K562 (cell line): ENCODE measurements around the gene HSPA4L. TPM values are rescaled to one million over a fixed set of nuclear protein-coding genes. Genes with fewer than 3 reads are reported as not detected.

Source experiments
- ATF1 ChIP-seq, 2 experiments: fragments of 450-650 bp in 1 of 2; IDR thresholded peaks; 2 replicates each; pipeline ENCODE4 v1.6.1; 2016; ENCODE audit warnings: missing compliant biosample characterization in 1 of 2, missing genetic modification characterization in 1 of 2
- CBFA2T3 ChIP-seq: fragments of 450-650 bp; IDR thresholded peaks from 2 replicates; pipeline ENCODE4 v1.6.1; 2017
- CCNT2 ChIP-seq: IDR thresholded peaks from 2 replicates; pipeline ENCODE4 v1.6.1; 2011; ENCODE audit warnings: borderline replicate concordance, low read depth, mild to moderate bottlenecking, moderate library complexity, mixed read lengths, low read length; ENCODE audit not compliant: insufficient read length; ENCODE audit errors: extremely low read depth
- ETS2 ChIP-seq: IDR thresholded peaks from 2 replicates; pipeline ENCODE4 v1.6.1; 2016; ENCODE audit warnings: borderline replicate concordance, missing genetic modification characterization, mild to moderate bottlenecking, moderate library complexity, missing compliant biosample characterization; ENCODE audit not compliant: poor library complexity, severe bottlenecking
- FOXA3 ChIP-seq, 2 experiments: fragments of 450-650 bp in 1 of 2; sonication (generic) in 1 of 2; formaldehyde crosslinking; IDR thresholded peaks in 1 of 2; conservative IDR thresholded peaks in 1 of 2; 2 replicates each; pipeline versions ENCODE4 v1.4.0 to v1.8.0; 2020 to 2022; ENCODE audit warnings: mild to moderate bottlenecking in 2 of 2, missing genetic modification reagents in 1 of 2
- HOXB6 ChIP-seq: fragments of 250-450 bp; sonication (Bioruptor Pico); IDR thresholded peaks from 2 replicates; pipeline ENCODE4 v1.5.1; 2022; ENCODE audit warnings: mild to moderate bottlenecking, borderline replicate concordance
- MCM2 ChIP-seq: fragments of 450-650 bp; IDR thresholded peaks from 2 replicates; pipeline ENCODE4 v1.6.1; 2017; ENCODE audit warnings: low read depth, mild to moderate bottlenecking
- MIER1 ChIP-seq: fragments of 450-650 bp; IDR thresholded peaks from 2 replicates; pipeline ENCODE4 v1.6.1; 2016; ENCODE audit warnings: antibody characterized with exemption, mild to moderate bottlenecking, low read depth
- MYC ChIP-seq, 2 experiments: fragments of 250-450 bp in 1 of 2; sonication (Bioruptor Pico) in 1 of 2; IDR thresholded peaks; 2 replicates each; pipeline versions ENCODE4 v1.5.1 to v1.6.1; 2012 to 2021; ENCODE audit warnings: low read depth in 2 of 2, borderline replicate concordance in 1 of 2, improper control_type of control experiment in 1 of 2, low read length in 1 of 2, mild to moderate bottlenecking in 1 of 2, moderate library complexity in 1 of 2
- NCOA6 ChIP-seq: fragments of 450-650 bp; IDR thresholded peaks from 2 replicates; pipeline ENCODE4 v1.6.1; 2017; ENCODE audit warnings: mild to moderate bottlenecking
- SETDB1 ChIP-seq: IDR thresholded peaks from one replicate; pipeline ENCODE4 v1.6.1; 2012; ENCODE audit warnings: low read length, control low read depth, inconsistent platforms
- SNAPC5 ChIP-seq: fragments of 250-450 bp; sonication (Bioruptor Pico); IDR thresholded peaks from 2 replicates; pipeline ENCODE4 v1.8.0; 2021; ENCODE audit warnings: moderate library complexity, mild to moderate bottlenecking, inconsistent platforms
- polyA plus RNA-seq, 8 experiments: library from polyadenylated mRNA; depleted of rRNA in 4 of 8; stranded (reverse) in 5 of 8; unstranded in 3 of 8; fragments of >200 nt; fragmentation: Nextera tagmentation in 2 of 8; fragmentation: Illumina TruSeq in 1 of 8; extraction: Ambion mirVana in 2 of 8; extraction: Trizol in 1 of 8; gene quantifications; 2 replicates each; pipeline versions ENCODE4 v1.2.1 to v1.2.3, GENCODE V29; 2011 to 2014; ENCODE audit warnings: inconsistent platforms in 1 of 8, missing spikeins in 1 of 8
- total RNA-seq, 7 experiments: library from RNA; depleted of rRNA in 6 of 7; stranded (reverse); fragments of >200 nt in 6 of 7; fragmentation: Illumina TruSeq in 2 of 7; extraction: Trizol in 2 of 7; gene quantifications; 2 replicates each; pipeline versions ENCODE4 v1.2.1 to v1.2.3, GENCODE V29; 2011 to 2021; ENCODE audit warnings: low replicate concordance in 1 of 7
- TF ChIP-seq, protein P1 (sequence below): sonication (generic); formaldehyde crosslinking; IDR thresholded peaks from 2 replicates; pipeline ENCODE4 v1.8.0; 2023; ENCODE audit warnings: mild to moderate bottlenecking, missing genetic modification reagents
- TF ChIP-seq, protein P2 (sequence below): fragments of 200-600 bp; sonication (generic); IDR thresholded peaks from one replicate; pipeline ENCODE4 v1.6.1; 2012; ENCODE audit warnings: mild to moderate bottlenecking, low read depth, low read length, inconsistent platforms

The HSPA4L gene
- total and polyA plus RNA-seq, 9 of the 15 experiments (the other 6 are each of a cell fraction or from before 2014, with no cell fraction given), result 12.3 to 37.0 (median 21.7) TPM

DNA sequence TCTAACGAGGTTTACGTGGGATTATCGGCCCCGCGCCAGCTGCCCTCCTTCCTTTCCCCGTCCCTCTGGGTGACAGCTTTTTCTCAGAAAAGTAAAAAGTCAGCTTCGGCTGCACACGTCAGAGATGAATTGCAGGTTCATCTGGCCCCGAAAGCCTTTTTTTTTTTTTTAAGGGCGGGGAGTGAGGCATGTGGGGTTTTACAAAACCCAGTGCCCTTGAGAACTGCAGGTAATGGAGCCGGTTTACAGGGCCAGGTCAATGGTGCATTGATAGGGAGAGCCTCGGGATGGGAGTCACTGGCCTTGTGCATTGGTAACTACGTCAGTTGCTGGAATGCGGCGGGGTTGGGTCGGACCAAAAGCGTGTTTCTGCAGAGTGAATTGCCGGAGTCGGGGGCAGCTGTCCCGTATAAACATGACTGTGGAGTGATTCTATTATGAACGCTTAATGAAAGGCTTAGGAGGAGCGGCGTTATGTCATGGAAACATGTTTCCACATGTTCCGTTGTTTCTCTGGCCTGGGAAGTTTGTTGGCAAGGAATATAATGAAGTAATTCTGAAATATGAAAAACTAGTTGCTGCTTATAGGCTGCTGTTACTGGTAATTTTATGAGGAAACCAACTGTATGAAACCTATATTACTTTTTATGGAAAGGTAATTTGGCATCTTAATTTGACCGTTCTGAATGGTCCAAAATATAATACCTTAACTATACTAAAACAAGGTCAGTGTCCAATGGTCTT is 1.1 kb downstream of the HSPA4L start (continued):
- TF ChIP-seq ETS2 (tag) (no peak), NCOA6 (no peak), SNAPC5 (CRISPR knock-in tag) (no peak), CCNT2 (no peak), FOXA3 (CRISPR knock-in tag; conservative IDR thresholded peaks at IDR 0.05 in 1 of 2, IDR thresholded peaks at IDR 0.05 in 1 of 2) (no peak), MIER1 (no peak), SETDB1 (no peak), MYC (IDR thresholded peaks at IDR 0.05; ENCODE audit: low read depth, low read length) (0 out of 2 replicates have a peak, but pooled peaks have one; percentile 37), MYC (CRISPR knock-in tag; IDR thresholded peaks at IDR 0.05; ENCODE audit: borderline replicate concordance, low read depth) (no peak), MCM2 (no peak), CBFA2T3 (0 out of 2 replicates have a peak, but pooled peaks have one; percentile 9), HOXB6 (CRISPR knock-in tag) (no peak), ATF1 (CRISPR knock-in tag; IDR thresholded peaks at IDR 0.05) (no peak), ATF1 (tag; IDR thresholded peaks at IDR 0.05) (peak; percentile 76)
- TF ChIP-seq, protein P1, sequence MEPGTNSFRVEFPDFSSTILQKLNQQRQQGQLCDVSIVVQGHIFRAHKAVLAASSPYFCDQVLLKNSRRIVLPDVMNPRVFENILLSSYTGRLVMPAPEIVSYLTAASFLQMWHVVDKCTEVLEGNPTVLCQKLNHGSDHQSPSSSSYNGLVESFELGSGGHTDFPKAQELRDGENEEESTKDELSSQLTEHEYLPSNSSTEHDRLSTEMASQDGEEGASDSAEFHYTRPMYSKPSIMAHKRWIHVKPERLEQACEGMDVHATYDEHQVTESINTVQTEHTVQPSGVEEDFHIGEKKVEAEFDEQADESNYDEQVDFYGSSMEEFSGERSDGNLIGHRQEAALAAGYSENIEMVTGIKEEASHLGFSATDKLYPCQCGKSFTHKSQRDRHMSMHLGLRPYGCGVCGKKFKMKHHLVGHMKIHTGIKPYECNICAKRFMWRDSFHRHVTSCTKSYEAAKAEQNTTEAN (CRISPR knock-in tag), result no peak
- TF ChIP-seq, protein P2, sequence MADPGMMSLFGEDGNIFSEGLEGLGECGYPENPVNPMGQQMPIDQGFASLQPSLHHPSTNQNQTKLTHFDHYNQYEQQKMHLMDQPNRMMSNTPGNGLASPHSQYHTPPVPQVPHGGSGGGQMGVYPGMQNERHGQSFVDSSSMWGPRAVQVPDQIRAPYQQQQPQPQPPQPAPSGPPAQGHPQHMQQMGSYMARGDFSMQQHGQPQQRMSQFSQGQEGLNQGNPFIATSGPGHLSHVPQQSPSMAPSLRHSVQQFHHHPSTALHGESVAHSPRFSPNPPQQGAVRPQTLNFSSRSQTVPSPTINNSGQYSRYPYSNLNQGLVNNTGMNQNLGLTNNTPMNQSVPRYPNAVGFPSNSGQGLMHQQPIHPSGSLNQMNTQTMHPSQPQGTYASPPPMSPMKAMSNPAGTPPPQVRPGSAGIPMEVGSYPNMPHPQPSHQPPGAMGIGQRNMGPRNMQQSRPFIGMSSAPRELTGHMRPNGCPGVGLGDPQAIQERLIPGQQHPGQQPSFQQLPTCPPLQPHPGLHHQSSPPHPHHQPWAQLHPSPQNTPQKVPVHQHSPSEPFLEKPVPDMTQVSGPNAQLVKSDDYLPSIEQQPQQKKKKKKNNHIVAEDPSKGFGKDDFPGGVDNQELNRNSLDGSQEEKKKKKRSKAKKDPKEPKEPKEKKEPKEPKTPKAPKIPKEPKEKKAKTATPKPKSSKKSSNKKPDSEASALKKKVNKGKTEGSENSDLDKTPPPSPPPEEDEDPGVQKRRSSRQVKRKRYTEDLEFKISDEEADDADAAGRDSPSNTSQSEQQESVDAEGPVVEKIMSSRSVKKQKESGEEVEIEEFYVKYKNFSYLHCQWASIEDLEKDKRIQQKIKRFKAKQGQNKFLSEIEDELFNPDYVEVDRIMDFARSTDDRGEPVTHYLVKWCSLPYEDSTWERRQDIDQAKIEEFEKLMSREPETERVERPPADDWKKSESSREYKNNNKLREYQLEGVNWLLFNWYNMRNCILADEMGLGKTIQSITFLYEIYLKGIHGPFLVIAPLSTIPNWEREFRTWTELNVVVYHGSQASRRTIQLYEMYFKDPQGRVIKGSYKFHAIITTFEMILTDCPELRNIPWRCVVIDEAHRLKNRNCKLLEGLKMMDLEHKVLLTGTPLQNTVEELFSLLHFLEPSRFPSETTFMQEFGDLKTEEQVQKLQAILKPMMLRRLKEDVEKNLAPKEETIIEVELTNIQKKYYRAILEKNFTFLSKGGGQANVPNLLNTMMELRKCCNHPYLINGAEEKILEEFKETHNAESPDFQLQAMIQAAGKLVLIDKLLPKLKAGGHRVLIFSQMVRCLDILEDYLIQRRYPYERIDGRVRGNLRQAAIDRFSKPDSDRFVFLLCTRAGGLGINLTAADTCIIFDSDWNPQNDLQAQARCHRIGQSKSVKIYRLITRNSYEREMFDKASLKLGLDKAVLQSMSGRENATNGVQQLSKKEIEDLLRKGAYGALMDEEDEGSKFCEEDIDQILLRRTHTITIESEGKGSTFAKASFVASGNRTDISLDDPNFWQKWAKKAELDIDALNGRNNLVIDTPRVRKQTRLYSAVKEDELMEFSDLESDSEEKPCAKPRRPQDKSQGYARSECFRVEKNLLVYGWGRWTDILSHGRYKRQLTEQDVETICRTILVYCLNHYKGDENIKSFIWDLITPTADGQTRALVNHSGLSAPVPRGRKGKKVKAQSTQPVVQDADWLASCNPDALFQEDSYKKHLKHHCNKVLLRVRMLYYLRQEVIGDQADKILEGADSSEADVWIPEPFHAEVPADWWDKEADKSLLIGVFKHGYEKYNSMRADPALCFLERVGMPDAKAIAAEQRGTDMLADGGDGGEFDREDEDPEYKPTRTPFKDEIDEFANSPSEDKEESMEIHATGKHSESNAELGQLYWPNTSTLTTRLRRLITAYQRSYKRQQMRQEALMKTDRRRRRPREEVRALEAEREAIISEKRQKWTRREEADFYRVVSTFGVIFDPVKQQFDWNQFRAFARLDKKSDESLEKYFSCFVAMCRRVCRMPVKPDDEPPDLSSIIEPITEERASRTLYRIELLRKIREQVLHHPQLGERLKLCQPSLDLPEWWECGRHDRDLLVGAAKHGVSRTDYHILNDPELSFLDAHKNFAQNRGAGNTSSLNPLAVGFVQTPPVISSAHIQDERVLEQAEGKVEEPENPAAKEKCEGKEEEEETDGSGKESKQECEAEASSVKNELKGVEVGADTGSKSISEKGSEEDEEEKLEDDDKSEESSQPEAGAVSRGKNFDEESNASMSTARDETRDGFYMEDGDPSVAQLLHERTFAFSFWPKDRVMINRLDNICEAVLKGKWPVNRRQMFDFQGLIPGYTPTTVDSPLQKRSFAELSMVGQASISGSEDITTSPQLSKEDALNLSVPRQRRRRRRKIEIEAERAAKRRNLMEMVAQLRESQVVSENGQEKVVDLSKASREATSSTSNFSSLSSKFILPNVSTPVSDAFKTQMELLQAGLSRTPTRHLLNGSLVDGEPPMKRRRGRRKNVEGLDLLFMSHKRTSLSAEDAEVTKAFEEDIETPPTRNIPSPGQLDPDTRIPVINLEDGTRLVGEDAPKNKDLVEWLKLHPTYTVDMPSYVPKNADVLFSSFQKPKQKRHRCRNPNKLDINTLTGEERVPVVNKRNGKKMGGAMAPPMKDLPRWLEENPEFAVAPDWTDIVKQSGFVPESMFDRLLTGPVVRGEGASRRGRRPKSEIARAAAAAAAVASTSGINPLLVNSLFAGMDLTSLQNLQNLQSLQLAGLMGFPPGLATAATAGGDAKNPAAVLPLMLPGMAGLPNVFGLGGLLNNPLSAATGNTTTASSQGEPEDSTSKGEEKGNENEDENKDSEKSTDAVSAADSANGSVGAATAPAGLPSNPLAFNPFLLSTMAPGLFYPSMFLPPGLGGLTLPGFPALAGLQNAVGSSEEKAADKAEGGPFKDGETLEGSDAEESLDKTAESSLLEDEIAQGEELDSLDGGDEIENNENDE, result no peak
